ENCODE data around the gene CCER1.

DNA sequence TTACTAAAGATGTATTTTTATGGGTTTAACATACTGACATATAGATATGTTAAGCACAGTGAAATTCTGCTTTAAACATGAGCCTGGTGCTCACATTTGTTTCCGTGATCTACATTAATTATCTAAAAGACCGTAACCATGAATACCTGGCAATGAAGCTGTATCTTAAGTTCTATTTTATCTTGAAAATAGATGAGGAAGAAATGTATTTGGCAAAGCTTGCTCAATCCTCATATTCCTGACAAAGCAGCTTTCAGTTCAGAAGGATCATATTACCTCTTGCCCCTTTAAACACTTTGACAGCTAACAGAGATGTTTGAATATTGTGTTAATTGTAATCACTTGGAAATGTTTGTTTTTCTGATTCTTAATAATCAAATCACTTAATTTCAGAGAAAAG is 40.0 kb upstream of the CCER1 start:
- TF ChIP-seq, protein P1, sequence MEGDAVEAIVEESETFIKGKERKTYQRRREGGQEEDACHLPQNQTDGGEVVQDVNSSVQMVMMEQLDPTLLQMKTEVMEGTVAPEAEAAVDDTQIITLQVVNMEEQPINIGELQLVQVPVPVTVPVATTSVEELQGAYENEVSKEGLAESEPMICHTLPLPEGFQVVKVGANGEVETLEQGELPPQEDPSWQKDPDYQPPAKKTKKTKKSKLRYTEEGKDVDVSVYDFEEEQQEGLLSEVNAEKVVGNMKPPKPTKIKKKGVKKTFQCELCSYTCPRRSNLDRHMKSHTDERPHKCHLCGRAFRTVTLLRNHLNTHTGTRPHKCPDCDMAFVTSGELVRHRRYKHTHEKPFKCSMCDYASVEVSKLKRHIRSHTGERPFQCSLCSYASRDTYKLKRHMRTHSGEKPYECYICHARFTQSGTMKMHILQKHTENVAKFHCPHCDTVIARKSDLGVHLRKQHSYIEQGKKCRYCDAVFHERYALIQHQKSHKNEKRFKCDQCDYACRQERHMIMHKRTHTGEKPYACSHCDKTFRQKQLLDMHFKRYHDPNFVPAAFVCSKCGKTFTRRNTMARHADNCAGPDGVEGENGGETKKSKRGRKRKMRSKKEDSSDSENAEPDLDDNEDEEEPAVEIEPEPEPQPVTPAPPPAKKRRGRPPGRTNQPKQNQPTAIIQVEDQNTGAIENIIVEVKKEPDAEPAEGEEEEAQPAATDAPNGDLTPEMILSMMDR (IDR thresholded peaks at IDR 0.05) = no peak
- no peak for TF ChIP-seq POLR2A (IDR thresholded peaks at IDR 0.05)

All from Peyer's patch (tissue), 4 donors.